K562 treated with DMSO at 1 percent for 48 hours (cell line): Measurements from ENCODE around the gene SLC39A9. TPM values are rescaled to one million over a fixed set of nuclear protein-coding genes. Genes with fewer than 3 reads are reported as not detected.

Experiments
- total RNA-seq: library from RNA; unstranded; fragments of 300-600 nt; gene quantifications from 2 replicates; pipeline ENCODE4 v1.2.3, GENCODE V29; 2022; ENCODE audit warnings: low replicate concordance; ENCODE audit errors: extremely low read depth

Gene SLC39A9, protein sequence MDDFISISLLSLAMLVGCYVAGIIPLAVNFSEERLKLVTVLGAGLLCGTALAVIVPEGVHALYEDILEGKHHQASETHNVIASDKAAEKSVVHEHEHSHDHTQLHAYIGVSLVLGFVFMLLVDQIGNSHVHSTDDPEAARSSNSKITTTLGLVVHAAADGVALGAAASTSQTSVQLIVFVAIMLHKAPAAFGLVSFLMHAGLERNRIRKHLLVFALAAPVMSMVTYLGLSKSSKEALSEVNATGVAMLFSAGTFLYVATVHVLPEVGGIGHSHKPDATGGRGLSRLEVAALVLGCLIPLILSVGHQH
- total RNA-seq, result not detected in 2 replicates

DNA sequence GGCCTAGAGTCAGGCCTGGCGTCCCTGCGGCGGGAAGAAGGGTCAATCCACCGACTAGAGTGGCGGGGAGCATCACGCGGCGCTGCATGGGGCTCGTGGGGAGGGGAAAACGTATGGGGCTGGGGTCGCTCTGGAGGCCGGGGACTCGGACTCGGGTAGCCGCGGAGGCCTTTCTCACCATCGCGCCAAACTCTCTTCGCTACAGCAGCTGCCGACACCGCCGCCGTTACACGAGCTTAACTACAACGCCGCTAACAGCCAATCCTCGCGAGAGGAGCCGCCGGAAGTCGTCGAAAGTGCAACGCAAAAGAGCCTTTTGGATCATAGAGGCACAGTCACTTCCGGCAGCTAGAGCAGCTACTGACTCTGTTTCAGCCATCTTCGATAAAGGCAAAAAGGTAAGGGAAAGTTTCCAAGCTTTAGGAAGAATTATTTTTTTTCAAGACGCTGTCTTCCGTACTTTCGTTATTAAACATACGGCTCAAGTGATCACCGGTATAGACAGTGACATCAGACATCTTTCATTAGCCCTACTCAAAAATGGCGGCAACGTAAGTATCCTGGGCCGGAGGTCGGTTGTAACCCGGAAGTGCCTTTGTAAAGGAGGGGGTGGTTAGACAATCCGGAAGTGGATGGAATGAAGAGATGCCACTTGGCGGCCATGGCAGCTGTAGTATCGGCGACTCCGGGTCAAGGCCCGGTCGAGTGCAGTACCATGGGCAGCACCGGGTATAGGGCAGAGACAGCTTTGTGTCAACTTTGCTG is at the start of gene SLC39A9, which contains the start of gene ERH:
SLC39A9 (plus strand) TSS at position 640 of the 765 bp plus-strand sequence. CDS start 678 bp downstream, outside the sequence.
ERH (minus strand) TSS at position 247 of the 765 bp plus-strand sequence; CDS start at position 181, 66 bp downstream.

DNA sequence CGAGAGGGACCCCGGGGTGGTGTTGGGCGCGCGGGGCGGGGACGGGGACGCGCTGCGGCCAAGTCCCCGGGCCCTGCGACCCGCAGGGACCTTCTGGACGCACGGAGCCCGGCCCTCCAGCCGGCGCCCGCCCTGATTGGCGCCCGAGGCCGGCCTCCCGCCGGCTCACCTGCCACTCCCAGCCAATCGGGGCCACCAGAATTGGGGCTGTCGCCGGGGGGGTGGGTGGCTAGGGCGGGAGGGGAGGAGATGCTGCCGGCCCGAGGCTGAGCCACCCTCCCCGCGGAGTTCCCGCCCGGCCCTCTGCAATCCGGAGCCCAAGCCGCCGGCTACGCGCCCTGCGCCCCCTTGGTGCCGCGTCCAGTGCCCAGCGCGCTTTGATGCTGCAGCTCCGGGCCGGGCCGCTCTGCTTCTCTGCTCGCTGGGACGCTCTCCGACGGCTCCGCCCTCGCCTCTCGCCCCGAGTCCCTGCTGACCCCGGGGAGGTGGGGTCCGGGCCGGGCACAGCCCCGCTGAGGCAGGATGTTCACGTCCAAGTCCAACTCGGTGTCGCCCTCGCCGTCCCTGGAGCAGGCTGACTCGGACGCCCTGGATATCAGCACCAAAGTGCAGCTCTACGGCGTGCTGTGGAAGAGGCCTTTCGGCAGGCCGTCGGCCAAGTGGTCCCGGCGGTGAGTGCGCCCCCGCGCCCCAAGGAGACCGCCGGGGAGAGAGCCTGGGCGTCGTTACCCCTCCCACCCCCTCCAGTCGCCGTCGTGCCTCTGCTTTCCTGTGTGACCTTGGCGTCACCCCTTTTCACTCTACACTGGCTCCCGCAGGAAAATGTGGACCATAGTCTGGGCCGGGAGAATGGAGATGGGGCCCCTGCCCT is 86.2 kb downstream of the SLC39A9 start, which contains the start of gene PLEKHD1:
PLEKHD1 (plus strand) TSS at position 285 of the 871 bp plus-strand sequence; CDS start at position 523, 238 bp downstream.

Other genes with a start within 250 kb of the SLC39A9 start
- gene DCAF5, start 245.6 kb upstream of the SLC39A9 start, total RNA-seq, result not detected in 2 replicates
- gene EXD2, start 207.2 kb upstream of the SLC39A9 start, total RNA-seq, result not detected in 2 replicates
- gene GALNT16, start 138.5 kb upstream of the SLC39A9 start, total RNA-seq, result not detected in 2 replicates
- not detected in 2 replicates for gene ERH, start 393 bp upstream of the SLC39A9 start, total RNA-seq
- gene PLEKHD1, start 86.0 kb downstream of the SLC39A9 start, total RNA-seq, result not detected in 2 replicates
- not detected in 2 replicates for gene CCDC177, start 176.2 kb downstream of the SLC39A9 start, total RNA-seq
- not detected in 2 replicates for gene SUSD6, start 212.9 kb downstream of the SLC39A9 start, total RNA-seq